NT2/D1 (cell line): ENCODE data around the gene SLIT3.

ENCODE experiments used
- DNase-seq: peaks from one replicate; pipeline ENCODE4 v3.0.0-alpha.2; 2011; ENCODE audit warnings: low read depth, low spot score
- H3K27me3 ChIP-seq: 2 replicates; pipeline ENCODE4 v1.6.0; 2011; ENCODE audit warnings: mild to moderate bottlenecking; ENCODE audit not compliant: insufficient read length, insufficient read depth
- H3K36me3 ChIP-seq: 2 replicates; pipeline ENCODE4 v1.6.1; 2011; ENCODE audit warnings: mild to moderate bottlenecking, low read length, mixed read lengths; ENCODE audit not compliant: insufficient read depth, insufficient read length
- H3K4me1 ChIP-seq: 2 replicates; pipeline ENCODE4 v1.5.1; 2011; ENCODE audit not compliant: insufficient read depth, insufficient read length
- H3K4me3 ChIP-seq: 2 replicates; pipeline ENCODE4 v1.5.1; 2011; ENCODE audit warnings: low read depth; ENCODE audit not compliant: insufficient read length
- H3K9ac ChIP-seq: 2 replicates; pipeline ENCODE4 v1.6.0; 2011; ENCODE audit warnings: low read depth; ENCODE audit not compliant: insufficient read length
- H3K9me3 ChIP-seq: 2 replicates; pipeline ENCODE4 v1.5.1; 2011; ENCODE audit warnings: mild to moderate bottlenecking, low read length; ENCODE audit not compliant: insufficient read depth
- SUZ12 ChIP-seq: IDR thresholded peaks from 2 replicates; pipeline ENCODE4 v1.6.1; 2011; ENCODE audit not compliant: insufficient read length, insufficient read depth; ENCODE audit errors: extremely low read depth
- YY1 ChIP-seq: IDR thresholded peaks from 2 replicates; pipeline ENCODE4 v1.6.1; 2011; ENCODE audit not compliant: insufficient read length, insufficient read depth
- ZNF274 ChIP-seq: IDR thresholded peaks from 2 replicates; pipeline ENCODE4 v1.6.1; 2011; ENCODE audit warnings: mild to moderate bottlenecking, low read depth, low read length

Gene SLIT3

DNA sequence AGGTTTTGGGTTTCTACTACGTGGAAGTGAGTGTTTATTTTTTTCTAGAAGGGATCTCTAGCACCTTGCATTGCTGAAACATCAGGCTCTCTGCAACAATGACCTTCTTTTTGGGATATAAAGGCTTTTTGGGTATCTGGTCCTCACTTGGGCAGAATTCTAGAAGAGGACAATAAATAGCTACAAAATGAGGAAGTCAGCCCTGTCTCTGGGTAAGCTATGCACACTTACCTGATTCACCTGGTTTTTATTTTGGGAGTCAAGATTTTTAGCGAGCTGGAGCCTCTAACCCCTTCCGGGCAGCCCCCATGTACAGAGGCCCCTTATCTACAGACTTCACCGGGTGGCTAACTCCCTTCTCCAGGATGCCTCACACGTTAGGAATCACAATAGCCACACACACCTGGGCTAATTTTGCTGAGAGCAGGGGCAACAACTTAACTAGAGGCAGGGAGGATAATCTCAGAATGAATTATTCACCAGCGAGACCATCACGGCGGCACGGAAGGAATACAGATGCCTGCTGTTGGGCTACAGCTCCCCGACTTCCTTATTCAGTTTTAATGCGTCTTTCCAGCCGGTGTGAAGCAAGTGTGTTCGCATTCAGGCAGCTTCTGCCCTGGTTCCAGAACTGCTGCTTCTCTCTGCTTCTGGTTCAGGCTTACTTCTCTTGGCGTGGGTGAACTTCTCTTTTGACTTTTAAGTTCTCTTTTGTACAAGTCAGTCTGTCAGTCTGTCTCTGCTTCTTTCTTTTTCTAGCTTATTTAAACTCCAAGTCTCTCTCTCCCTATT is 380.7 kb downstream of the SLIT3 start:
- Histone ChIP-seq H3K4me1 (no peaks in the 10 kb centered on the region), H3K4me3 (no peak overlapping the region), H3K9ac (no peak overlapping the region), H3K9me3 (no peaks in the 10 kb centered on the region), H3K36me3 (no peaks in the 10 kb centered on the region), H3K27me3 (no peaks in the 10 kb centered on the region)
- DNase-seq, result no peak
- TF ChIP-seq YY1 (no peak), ZNF274 (no peak), SUZ12 (no peak)

- no peaks in the 10 kb centered on the region for H3K27me3 ChIP-seq
- no peak for DNase-seq
- no peaks in the 10 kb centered on the region for H3K9me3 ChIP-seq
- no peaks in the 10 kb centered on the region for H3K36me3 ChIP-seq
- TF ChIP-seq YY1, result no peak
- H3K4me1 ChIP-seq, result no peaks in the 10 kb centered on the region
- no peak overlapping the region for H3K4me3 ChIP-seq
- no peak overlapping the region for H3K9ac ChIP-seq
These were observed 382.9 kb downstream of the SLIT3 start for GRCh38 chr5:168917947-168918600.

DNA sequence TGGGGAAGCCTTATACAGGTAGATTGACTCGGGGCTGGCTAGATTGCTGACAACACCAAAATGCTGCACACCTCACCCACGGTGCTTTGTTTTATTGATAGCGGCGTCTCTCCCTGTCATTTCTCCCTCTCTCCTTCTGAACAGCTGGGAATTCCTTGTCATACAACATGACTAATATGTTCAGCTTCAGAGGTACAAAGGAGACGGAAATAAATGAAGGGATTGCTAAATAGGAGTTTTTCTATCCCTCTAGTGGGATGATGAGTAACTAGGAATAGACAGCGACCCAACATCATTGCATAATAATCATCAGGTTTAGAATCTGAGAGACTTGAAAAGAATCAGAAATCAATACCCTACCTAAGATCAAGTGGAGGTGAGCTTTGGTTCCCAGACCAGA is 384.1 kb downstream of the SLIT3 start:
- no peaks in the 10 kb centered on the region for H3K9me3 ChIP-seq
- H3K9ac ChIP-seq, result no peak overlapping the region
- TF ChIP-seq ZNF274, result no peak
- no peak for TF ChIP-seq YY1
- TF ChIP-seq SUZ12, result no peak
- no peaks in the 10 kb centered on the region for H3K27me3 ChIP-seq
- no peak overlapping the region for H3K4me3 ChIP-seq
- H3K4me1 ChIP-seq, result no peaks in the 10 kb centered on the region
- no peak for DNase-seq
- no peaks in the 10 kb centered on the region for H3K36me3 ChIP-seq

GRCh38 chr5:168916266-168916665 is 384.7 kb downstream of the SLIT3 start:
- TF ChIP-seq SUZ12, result no peak
- TF ChIP-seq ZNF274, result no peak
- TF ChIP-seq YY1, result no peak
- H3K27me3 ChIP-seq, result no peaks in the 10 kb centered on the region
- DNase-seq, result no peak
- no peaks in the 10 kb centered on the region for H3K36me3 ChIP-seq
- H3K4me3 ChIP-seq, result no peak overlapping the region
- no peaks in the 10 kb centered on the region for H3K9me3 ChIP-seq
- no peaks in the 10 kb centered on the region for H3K4me1 ChIP-seq
- no peak overlapping the region for H3K9ac ChIP-seq

GRCh38 chr5:168914491-168914890 is 386.4 kb downstream of the SLIT3 start:
- H3K4me1 ChIP-seq, result no peaks in the 10 kb centered on the region
- no peak for DNase-seq
- TF ChIP-seq SUZ12, result no peak
- no peak for TF ChIP-seq ZNF274
- no peak for TF ChIP-seq YY1
- no peaks in the 10 kb centered on the region for H3K36me3 ChIP-seq
- H3K27me3 ChIP-seq, result no peaks in the 10 kb centered on the region
- no peak overlapping the region for H3K9ac ChIP-seq
- H3K9me3 ChIP-seq, result no peaks in the 10 kb centered on the region
- no peak overlapping the region for H3K4me3 ChIP-seq

DNA sequence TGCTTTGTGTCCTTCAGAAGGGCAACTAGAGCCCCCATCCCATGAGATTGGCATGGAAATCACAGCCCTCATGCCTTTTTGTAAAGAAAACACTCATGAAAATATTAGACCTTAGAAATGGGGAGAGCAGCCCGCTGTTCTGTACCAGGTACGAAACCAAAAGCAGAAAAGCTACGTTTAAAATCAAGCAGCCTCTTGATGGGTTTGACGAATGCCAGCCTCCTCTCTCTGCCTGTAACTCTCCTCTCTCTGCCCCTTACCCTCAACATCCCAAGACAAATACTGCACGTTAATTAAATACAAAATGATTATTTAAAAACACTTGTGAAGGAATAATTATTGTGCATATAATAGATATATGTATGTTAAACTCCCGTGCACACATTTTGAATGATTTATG is 390.1 kb downstream of the SLIT3 start:
- H3K9ac ChIP-seq, result no peak overlapping the region
- H3K27me3 ChIP-seq, result no peaks in the 10 kb centered on the region
- no peaks in the 10 kb centered on the region for H3K4me1 ChIP-seq
- no peaks in the 10 kb centered on the region for H3K36me3 ChIP-seq
- H3K9me3 ChIP-seq, result no peaks in the 10 kb centered on the region
- DNase-seq, result no peak
- no peak overlapping the region for H3K4me3 ChIP-seq
- TF ChIP-seq YY1, result no peak

DNA sequence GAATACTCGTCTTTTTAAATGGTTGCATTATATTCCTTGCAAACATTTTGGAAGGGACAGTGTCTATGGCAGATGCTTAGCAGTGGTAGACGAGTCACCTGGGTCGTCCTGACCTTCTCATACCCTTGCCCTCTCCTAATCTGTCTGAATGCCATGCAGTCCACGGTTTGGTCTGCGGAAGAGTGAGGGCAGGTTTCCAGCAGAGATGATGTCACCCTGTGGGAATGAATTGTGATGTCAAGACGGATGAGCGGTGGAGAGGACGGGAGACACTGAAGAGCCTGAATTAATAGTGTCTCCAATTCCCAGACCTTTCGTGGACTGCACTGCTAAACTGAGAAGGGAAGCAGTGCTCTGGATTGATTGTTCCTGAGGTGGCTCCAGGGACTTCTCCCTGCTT is 392.7 kb downstream of the SLIT3 start:
- H3K27me3 ChIP-seq, result no peaks in the 10 kb centered on the region
- no peak for TF ChIP-seq SUZ12
- no peak for TF ChIP-seq YY1
- no peak for TF ChIP-seq ZNF274
- DNase-seq, result no peak

DNA sequence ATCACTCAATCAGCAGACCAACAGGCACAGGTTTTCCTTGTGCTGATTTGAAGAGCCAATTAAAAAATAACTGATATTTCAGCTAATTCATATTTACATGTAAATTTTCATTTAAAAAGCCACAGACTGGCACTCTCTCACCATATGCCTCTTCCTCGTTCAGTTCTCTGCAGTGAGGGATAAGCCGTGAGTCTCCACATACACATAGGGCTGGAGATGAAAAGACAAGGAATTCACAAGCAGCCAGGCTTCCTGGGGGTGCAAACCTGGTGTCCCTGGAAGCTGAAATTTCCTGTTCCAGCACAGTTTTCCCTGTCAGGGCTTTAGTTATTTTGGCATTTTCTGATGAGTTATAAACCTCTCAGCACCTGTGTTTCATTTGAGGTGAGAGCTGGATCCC is 397.9 kb downstream of the SLIT3 start:
- Histone ChIP-seq H3K36me3 (no peaks in the 10 kb centered on the region), H3K4me1 (no peaks in the 10 kb centered on the region), H3K27me3 (no peaks in the 10 kb centered on the region), H3K4me3 (no peak overlapping the region), H3K9me3 (no peaks in the 10 kb centered on the region), H3K9ac (no peak overlapping the region)
- DNase-seq, result no peak
- TF ChIP-seq SUZ12 (no peak), YY1 (no peak), ZNF274 (no peak)

More for the DNA sequence above, 392.7 kb downstream of the SLIT3 start:
- no peak overlapping the region for H3K9ac ChIP-seq
- H3K4me3 ChIP-seq, result no peak overlapping the region
- no peaks in the 10 kb centered on the region for H3K4me1 ChIP-seq
- no peaks in the 10 kb centered on the region for H3K9me3 ChIP-seq
- no peaks in the 10 kb centered on the region for H3K36me3 ChIP-seq
